Suppressor macrophage treated with lipopolysaccharide for 4 hours (primary cell): ENCODE results near the gene LFNG.
"Not testable (repeated sequence)": the region's sequence is repeated elsewhere in the genome, so short reads cannot be mapped to it uniquely, and the experiment has no call there.

Source experiments
- DNase-seq: peaks from one replicate; pipeline ENCODE4 v3.0.0-alpha.2; 2020

Gene LFNG

GRCh38 chr7:2551418-2551817 lies 31.8 kb downstream of the LFNG start:
- no peak for DNase-seq

- no peak for DNase-seq
Observed at GRCh38 chr7:2553108-2553507, 33.5 kb downstream of the LFNG start.

GRCh38 chr7:2553831-2554581 lies 34.4 kb downstream of the LFNG start:
- DNase-seq: no peak

GRCh38 chr7:2554661-2555111 lies 35.1 kb downstream of the LFNG start:
- DNase-seq: no peak

- DNase-seq: peak; percentile 96
Observed at GRCh38 chr7:2555121-2556052, 35.8 kb downstream of the LFNG start, which contains the start of gene BRAT1. BRAT1 (minus strand) TSS chr7:2555524; CDS start chr7:2554431, 1,093 bp downstream.

GRCh38 chr7:2558629-2559282 lies 39.2 kb downstream of the LFNG start, which contains the start of gene IQCE:
IQCE (plus strand) TSS chr7:2558979; CDS start chr7:2559182, 203 bp downstream.
- DNase-seq: peak; percentile 91

- DNase-seq: no peak
Observed at GRCh38 chr7:2559283-2559950, 39.8 kb downstream of the LFNG start.

GRCh38 chr7:2563955-2564354 lies 44.4 kb downstream of the LFNG start:
- not testable (repeated sequence) for DNase-seq

- no peak for DNase-seq
Observed at GRCh38 chr7:2564970-2565540, 45.5 kb downstream of the LFNG start.

GRCh38 chr7:2566348-2566889 lies 46.8 kb downstream of the LFNG start:
- no peak for DNase-seq

- DNase-seq: no peak
Observed at GRCh38 chr7:2566890-2567678, 47.5 kb downstream of the LFNG start.

- peak; percentile 50 for DNase-seq
Observed at GRCh38 chr7:2567679-2568278, 48.2 kb downstream of the LFNG start.

GRCh38 chr7:2568521-2569223 lies 49.1 kb downstream of the LFNG start:
- DNase-seq: no peak

- DNase-seq: no peak
Observed at GRCh38 chr7:2569421-2569820, 49.8 kb downstream of the LFNG start.

GRCh38 chr7:2570021-2570420 lies 50.4 kb downstream of the LFNG start:
- DNase-seq: no peak

GRCh38 chr7:2571409-2571808 lies 51.8 kb downstream of the LFNG start:
- DNase-seq: no peak

GRCh38 chr7:2572101-2572842 lies 52.7 kb downstream of the LFNG start:
- no peak for DNase-seq

- DNase-seq: no peak
Observed at GRCh38 chr7:2573761-2574160, 54.2 kb downstream of the LFNG start.
